Stimulated activated CD8-positive, alpha-beta memory T cell treated with anti-CD3 and anti-CD28 coated beads, Interleukin-12 subunit alpha, Interleukin-12 subunit beta, amount 100 ng/mL, for 4 hours (primary cell): Measurements from ENCODE around the gene SH3RF3.

Source experiments
- DNase-seq: peaks from one replicate; pipeline ENCODE4 v3.0.0-alpha.2; 2020; ENCODE audit warnings: low read depth

The SH3RF3 gene

DNA sequence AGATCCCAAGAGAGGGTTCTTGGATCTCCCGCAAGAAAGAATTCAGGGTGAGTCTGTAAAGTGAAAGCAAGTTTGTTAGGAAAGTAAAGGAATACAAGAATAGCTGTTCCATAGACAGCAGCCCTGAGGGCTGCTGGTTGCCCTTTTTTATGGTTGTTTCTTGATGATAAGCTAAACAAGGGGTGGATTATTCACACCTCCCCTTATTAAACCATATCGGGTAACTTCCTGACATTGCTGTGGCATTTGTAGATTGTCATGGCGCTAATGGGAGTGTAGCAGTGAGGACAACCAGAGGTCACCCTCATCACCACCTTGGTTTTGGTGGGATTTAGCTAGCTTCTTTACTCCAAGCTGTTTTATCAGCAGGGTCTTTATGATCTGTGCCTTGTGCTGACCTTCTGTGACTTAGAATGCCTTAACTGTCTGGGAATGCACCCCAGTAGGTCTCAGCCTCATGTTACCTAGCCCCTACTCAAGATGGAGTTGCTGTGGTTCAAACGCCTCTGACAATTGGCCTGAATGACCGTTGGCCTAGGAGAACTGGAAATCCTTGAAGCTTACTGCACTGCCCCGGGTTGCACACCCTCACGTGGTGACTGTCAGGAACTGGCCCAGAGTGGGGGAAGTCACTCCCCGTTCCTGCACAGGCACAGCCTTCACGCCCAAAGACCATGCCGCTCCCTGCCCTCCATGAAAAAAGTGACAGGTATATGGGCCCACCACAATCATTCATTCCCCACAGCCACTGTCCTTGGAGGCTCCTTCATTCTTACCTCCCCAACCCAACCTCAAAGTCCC, 347.8 kb downstream of the SH3RF3 start:
- no peak for DNase-seq

DNA sequence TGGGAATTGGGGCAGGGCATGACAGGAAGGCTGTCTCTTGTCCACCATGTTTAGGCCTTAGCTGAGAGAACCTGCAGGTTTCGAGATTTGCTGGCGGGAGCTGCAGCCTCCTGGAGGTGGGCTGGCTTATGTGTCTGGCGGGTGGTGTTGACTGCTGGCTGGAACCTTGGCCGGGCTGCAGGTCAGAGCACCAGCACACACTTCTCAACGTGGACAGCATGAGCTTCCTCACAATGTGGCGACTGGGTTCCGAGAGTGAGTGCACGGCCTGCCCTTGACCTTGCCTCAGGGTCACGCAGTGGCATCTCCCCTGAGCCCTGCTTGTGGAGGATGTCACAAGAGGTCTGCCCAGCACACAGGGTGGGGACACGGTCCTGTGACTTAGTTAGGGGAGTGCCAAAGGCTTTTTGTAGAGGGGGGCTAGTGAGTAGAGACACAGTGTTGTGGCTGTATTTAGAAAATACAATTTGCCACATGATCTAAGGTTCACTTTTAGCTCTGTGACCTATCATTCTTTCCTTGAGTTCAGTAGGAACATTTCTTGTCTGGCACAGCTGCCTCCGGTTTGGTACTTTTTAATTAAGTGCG, 350.0 kb downstream of the SH3RF3 start:
- DNase-seq, result no peak

DNA sequence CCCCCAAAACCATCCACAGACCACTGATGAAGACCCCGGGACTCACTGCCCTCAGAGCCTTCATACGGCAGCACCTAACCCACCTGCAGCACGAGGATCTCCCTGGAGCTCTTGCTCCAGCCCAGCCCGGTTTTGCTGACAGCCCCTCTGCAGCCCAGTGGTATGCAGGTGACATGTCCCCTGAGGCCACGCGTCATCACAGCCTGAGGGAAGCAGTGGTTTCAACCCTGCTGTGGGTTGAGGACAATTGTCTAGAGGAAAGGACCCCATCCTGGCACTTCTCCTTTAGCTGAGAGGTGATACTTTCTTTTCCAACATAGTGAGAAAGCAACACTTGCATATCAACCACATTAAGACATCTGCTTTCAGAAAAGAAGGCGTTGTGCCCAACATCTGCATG, 350.8 kb downstream of the SH3RF3 start:
- DNase-seq, result no peak

DNA sequence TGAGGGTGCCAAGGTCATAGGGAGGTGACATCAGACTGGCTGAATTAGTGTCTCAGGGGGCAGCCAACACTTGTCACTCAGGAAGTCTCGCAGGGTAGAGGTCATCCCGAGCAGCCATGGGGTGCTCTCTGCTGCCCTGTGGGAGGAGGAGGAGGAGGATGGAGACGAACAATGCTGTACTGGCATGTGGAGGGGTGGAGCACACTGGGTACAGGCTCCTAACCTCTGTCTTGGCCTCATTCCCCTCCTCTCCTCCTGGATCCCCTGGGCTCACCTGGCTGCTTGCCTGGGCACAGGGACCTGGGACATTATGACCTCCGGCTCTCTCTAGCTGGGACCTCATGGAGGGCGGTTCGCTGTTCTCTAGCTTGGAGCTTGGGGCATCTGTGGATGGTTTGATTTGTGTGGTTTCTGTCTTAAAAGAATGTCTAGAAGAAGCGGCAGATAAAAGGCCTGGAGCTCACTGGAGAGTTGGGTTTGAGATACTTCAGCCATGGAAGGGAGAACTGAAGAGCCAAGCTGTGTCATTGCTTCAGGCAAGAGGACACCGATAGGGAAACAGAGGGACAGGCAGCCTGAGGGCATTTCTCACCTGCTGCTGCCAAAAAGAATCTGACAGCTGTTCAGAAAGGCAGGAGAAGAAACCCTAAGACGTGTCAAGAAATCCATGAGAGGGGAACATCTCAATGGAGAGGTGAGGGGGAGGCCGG, 351.6 kb downstream of the SH3RF3 start:
- no peak for DNase-seq

DNA sequence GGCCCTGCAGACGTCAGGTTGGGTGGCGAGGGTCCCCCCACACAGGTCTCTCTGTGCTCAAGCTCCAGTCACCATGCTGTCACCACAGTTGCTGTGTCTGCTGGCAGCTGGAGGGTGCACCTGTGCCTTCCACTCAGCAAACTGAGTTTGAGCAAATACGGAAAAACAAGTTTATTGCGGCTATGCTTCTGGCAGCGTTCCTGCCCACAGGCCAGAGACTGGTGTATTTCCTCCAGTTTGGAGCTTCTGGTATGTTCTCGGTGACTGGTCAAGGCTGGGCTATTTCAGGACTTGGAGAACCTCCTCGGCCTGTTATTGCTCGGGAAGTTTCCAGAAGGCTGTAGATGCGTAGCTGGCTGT, 352.2 kb downstream of the SH3RF3 start:
- DNase-seq, result no peak

DNA sequence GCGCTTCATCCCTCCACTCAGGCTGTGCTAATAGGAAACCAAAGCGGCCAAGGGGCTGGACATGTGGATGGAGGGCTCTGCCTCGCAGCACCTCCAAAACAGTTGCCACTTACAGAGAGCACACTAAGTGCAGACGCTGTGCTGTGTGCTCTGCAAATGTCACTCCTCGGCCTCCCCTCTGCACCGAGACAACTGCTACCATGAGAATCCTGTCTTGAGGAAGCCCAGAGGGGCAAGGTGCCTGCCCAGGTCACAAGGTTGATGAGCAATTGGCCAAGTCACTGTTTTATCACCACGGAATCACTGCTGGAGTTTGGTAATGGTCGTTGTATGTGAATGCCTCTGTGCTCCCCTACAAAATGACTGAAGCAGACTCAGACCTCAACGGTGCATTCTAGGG, 352.6 kb downstream of the SH3RF3 start:
- no peak for DNase-seq

DNA sequence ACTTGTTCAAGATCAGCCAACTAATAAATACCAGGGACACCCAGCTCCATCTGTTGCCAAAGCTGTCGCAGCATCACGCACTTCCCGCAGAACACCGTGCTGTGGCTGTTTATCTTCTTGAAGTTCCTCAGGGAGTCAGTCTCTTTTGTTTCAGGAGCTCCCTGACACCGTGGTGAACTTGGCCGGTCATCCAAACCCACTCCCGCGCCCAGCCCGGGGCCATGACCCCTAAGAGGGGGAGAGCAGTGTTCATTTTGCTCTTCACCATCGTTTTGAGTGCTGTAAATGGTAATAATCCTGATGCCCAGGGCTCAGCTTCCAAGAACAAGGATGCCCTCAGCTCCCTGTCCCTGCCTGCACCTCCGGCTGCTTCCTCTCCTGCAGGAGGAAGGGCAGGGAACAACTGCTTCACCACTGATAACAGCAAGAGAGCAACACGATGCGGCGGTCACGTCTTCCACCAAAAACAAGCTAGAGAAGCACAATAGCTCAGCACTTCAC, 353.4 kb downstream of the SH3RF3 start:
- DNase-seq, result no peak

DNA sequence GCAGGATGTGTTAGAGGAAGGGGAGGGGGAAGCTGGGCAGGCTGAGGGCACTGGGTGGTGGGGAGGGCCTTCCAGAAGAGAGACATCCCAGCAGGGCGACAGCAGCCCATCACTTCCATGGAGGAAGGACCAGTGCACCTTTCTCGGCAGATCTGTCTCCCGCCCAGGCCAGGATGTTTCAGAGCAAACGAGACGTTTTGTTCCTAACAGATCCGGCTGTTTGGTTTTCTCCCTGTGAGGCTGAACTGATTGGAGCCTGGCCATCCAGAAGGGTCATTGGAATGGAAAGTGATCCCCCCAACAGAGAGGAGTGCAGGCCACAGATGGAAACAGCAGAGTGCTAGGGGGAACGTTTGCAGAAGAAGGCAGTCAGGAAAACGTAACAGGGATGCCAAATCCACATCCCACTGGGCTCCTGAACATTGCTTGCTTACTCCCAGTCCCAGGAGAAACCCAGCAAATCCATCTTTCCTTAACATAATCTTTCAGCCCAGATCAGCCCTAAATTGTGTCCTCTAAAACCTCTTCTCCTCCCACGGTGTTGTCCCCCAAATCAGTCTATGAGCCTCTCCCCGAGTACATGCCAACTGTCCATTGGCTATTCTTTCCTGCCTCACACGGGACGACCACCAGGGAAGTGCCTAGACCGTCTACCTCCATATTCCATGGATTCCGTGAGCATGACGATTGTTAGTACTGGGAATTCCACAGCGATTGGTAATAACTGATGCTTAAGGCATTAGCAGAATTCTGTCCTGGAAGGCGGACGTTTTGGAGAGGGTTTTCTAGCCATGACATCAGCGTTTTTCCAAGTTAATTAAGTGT, 357.9 kb downstream of the SH3RF3 start:
- no peak for DNase-seq

DNA sequence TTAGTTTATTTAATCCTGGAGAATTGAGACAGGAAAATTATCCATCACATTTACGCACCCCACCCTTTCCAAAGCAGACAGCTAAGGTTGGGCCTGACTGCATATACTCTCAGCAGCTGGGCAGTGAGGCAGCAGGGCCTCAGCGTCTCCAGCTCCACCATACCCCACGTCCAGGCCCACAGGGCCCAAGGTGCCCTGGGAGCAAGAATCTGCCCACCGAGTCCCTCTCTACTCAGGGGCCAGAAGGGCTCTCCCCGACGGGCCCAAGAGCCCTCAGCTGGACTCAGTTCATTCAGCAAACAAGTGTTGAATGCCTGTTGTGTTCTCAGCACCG, 358.5 kb downstream of the SH3RF3 start:
- no peak for DNase-seq

DNA sequence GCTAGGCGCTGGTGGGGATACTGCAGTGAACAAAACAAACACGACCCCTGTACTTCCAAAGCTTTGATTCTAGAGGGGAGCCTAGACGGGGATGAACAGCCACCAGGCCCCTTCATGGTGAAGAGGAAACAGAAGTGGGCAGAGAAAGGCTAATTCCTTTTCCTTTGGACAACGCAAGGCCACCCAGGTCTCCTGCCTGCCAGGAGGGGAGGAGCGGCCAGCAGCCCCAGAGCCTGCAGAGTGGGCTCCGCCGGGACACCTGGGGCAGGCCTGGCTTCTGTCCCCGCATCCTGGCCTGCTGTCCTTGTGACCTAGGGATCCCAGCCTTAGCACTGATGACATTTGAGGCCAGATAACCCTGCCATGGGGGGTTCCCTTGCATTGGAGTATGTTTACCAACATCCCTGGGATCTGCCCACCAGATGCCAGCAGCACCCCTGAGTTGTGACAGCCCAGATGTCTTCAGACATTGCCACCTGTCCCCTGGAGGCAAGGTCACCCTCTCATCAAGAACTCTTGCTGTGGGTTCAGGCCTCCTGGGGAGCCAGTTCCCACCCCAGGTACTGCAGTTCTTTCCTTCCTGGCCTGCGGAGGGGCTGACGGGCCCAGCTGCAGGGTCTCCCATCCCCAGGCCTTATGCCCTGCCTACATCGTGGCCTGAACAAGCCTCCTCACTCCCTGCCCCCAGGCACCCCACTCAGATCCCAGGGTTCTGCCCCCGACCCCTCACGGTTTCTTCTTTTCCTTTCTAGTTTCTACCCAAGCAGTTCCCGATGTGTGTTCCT, 359.1 kb downstream of the SH3RF3 start:
- DNase-seq, result no peak

DNA sequence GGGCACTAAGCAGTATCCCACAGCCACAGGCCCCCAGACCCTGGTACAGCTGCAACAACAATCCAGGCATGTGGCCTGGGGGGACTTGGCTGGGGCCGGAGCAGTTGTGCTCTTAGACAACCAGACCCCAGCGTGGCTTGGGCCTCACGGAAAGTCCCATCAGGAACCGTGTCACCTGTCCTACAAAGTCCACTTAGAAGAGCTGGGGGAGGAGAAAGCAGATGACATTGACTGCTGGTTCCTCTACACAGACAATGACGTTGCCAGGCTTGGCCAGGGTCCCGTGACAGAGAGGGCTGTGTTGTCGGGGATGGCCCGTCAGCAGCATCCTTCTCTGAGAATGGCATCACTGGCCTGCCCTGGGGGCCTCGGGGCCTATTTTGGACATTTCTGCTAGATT, 360.3 kb downstream of the SH3RF3 start:
- no peak for DNase-seq

DNA sequence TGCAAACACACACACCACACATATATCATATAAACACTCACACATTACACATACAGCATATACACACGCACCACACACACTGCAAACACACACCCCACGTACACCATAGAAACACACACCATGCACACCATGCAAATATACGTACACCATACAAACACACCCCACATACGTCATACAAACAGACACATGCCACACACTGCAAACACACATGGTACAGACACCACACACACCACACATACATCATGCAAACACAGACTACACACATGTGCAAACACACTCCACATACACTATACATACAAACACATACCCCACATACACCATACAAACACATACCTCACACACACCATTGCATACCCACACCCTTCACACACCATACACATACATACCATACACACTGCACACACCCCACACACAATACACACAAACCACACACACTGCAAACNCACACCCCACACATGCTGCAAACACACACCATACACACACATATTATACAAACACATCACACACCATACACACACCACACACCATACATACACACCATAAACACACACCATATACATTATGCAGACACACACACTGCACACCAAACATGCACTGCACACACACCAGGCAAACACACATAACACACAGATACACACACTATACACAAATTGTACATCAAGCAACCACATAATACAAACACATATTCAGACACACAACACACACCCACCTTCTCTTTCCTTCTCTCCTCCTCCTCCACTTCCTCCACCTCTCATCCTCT, 364.4 kb downstream of the SH3RF3 start:
- DNase-seq, result no peak

DNA sequence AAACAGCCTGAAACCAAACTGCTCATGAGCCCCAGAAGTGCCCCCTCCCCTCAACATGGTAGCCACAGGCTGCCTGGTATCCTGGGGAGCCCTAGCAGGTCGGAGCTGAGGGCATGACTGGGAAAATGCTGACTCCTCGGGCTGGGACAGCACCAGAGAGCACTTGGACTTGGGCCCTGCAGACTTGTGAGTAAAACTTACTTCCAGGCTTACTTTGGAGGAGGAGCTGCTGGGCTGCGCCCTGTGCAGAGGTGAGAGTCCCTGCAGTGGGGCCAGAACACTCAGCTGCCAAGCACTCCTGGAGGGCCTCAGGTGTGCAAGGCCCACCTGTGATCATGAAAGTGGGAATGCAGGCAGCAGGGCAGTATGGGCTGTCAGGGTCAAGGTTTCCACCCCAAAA, 365.3 kb downstream of the SH3RF3 start:
- no peak for DNase-seq

DNA sequence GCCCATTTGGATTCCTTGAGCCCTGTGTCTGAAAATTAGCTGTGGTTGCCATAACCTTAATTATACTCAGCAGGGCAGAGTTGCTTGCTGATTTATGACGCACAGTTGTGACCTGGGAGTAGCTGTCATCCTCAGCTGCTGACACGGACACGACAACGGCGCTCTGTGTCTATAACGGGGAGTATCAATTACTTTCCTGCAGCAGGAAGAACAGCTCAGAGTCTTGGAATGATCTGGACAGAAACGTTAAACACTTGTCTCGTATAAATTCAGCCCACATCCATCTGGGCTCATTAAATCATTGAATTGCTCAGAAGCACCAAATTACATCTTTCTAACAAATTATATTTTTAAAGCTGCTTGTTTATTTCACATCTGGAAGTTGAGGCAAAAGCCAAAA, 368.5 kb downstream of the SH3RF3 start:
- DNase-seq, result no peak

DNA sequence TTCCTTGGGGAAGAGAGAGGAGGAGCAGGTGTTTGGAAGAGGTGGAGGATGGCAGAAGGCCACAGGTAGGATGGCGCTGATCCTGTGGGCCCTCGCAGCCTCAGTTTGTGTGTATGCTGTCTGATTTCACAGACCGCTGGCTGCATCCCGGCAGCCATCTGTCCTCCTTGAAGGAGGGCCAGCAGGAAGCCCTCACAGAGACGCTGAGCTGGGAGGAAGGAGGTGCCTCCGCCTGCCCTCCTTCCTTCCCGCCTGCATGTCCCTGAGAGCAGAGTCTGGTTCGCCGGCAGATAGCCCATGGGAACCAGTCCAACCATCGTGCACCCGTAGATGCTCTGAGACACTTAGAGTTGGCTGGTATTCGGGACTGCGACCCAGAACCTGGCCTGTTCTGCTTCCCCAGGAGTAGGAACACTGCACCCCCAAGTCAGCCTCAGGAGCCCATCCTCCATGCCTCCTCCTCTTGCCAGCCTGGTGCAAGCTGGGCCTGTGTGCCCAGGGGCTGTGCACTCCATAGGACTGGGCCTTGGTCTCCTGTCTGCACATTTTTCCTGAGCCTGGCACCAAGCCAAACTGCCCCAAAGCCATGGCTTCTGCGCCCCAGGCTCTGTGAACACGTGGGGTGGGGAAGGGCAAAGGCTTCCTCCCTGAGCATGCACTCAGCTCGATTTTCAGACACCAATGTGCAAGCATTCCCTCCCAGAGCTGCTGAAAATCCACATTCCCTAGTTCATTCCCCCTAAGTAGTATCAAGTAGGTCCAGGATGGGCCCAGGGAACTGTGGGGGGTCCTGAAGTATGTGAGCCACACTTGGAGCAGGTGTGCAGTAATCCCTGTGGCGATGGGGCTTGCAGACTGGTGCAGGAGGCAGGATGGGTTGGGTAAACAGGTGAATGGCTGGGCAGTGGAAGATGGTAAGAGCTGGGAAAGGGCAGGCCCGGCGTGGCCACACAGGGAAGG, 369.2 kb downstream of the SH3RF3 start:
- no peak for DNase-seq

DNA sequence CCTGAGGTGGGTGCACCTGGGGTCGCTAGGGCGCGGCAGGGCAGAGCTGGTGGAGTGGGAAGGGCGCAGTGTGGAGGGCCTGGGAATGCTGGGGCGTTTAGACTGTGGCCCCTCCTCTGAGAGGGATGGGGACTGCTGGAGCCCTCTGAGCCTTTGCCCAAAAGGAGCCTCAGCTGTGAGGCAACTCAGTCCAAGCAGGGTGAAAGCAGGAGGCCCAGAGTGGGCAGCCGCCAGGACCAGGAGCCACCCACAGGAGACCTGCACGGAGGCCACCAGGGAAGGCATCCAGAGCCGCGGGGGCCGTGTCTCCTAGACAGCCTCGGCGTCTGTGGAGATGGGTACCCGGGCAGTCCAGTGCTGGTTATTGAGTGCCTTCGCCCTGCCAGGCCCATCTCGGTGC, 369.9 kb downstream of the SH3RF3 start:
- no peak for DNase-seq

DNA sequence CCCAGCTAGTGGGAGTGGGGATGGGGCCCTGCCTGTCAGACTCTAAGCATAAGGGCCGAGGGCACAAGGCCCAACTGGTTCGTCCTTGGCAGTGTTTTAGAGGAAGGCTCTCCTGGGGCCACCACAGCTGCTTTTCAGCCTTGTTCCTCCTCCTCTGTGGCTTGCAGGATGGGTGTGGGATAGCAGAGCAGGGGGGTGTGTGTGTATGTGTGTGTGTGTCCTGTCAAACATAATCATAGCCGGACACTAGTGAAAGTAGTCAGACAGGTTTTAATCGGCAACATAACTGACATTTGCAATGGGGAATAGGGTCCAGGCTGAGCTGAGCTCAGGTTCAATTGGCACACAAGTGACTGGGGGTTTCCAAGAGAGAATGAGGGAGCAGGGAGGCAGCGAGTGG, 370.6 kb downstream of the SH3RF3 start:
- no peak for DNase-seq

DNA sequence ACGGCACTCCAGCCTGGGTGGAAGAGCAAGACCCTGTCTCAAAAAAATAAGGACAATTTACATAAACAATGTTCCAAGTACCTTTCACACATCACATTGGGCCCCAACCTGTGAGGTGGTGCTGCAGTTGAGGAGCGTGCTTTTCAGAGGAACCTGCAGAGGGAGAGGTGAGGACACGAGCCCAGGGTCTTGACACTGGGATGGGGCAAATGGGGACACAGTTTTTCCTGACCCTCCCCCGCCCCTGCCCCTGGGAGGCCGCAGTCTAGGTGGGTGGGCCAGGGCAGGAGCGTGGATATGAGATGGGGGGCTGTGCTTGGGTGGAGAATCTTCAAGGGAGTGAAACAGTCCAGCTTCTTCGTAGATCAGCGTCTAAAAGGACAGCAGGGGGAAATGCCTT, 371.9 kb downstream of the SH3RF3 start:
- DNase-seq, result no peak

DNA sequence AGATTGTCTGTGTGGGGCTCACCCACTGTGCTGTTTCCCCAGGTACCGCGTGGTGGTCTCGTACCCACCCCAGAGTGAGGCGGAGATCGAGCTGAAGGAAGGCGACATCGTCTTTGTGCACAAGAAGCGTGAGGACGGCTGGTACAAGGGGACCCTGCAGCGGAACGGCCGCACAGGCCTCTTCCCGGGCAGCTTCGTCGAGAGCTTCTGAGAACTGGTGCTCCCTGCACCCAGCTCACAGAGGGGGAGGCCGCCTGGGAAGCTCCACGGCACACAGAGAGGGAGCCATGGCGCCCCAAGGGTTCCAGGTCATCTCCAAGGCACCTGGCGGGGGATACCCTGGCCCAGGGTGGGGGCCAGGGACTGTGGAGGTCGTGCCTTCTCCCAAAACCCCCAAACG, 372.5 kb downstream of the SH3RF3 start:
- no peak for DNase-seq

DNA sequence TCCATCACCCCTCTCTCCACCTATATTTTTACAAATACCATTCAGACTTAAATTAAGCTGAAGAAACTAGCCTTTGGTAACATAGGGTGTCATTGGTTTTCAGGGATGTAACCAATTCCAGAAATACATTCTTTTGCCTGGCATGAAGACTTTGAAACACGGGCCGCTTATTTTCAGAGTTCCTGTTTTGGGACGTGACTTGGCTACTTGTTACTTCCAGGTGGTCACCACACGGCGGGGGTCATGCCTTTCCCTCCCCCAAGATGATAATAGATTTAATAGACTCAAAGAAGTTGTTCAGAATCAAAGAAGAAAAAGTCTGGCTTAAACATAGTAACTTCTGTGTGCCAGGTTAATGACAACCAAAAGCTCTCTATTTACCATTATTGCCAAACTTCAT, 374.2 kb downstream of the SH3RF3 start:
- DNase-seq, result no peak
